HepG2 (cell line): ENCODE results near the gene RFXAP.

Source experiments
- HCFC1 ChIP-seq: fragments of 150-350 bp; IDR thresholded peaks from 2 replicates; pipeline ENCODE4 v1.6.1; 2014; ENCODE audit warnings: low read depth, low read length
- NFATC3 ChIP-seq: sonication (generic); formaldehyde crosslinking; IDR thresholded peaks from 2 replicates; pipeline ENCODE4 v1.5.1; 2020; ENCODE audit warnings: mild to moderate bottlenecking, missing genetic modification reagents
- RBFOX2 ChIP-seq: fragments of 200-400 bp; formaldehyde crosslinking; IDR thresholded peaks from 2 replicates; pipeline ENCODE4 v1.6.1; 2017; ENCODE audit warnings: low read depth, mild to moderate bottlenecking, low read length
- SMC3 ChIP-seq: IDR thresholded peaks from 2 replicates; pipeline ENCODE4 v1.6.1; 2011; ENCODE audit warnings: low read length, improper control_type of control experiment
- U2AF2 ChIP-seq: fragments of 200-400 bp; formaldehyde crosslinking; IDR thresholded peaks from 2 replicates; pipeline ENCODE4 v1.6.1; 2017; ENCODE audit warnings: low read depth, mild to moderate bottlenecking, low read length
- ZNF180 ChIP-seq: sonication (generic); formaldehyde crosslinking; IDR thresholded peaks from 2 replicates; pipeline ENCODE4 v1.4.0; 2020; ENCODE audit warnings: low read depth, missing genetic modification reagents, borderline replicate concordance
- ZNF530 ChIP-seq: sonication (generic); formaldehyde crosslinking; IDR thresholded peaks from 2 replicates; pipeline ENCODE4 v1.5.0; 2020; ENCODE audit warnings: low read depth, mild to moderate bottlenecking, missing genetic modification reagents
- ZNF589 ChIP-seq: sonication (generic); formaldehyde crosslinking; conservative IDR thresholded peaks from 2 replicates; pipeline ENCODE4 v1.8.0; 2022; ENCODE audit warnings: mild to moderate bottlenecking, moderate library complexity, missing genetic modification reagents
- TF ChIP-seq, protein P1 (sequence below): sonication (generic); formaldehyde crosslinking; IDR thresholded peaks from 2 replicates; pipeline ENCODE4 v1.5.0; 2020; ENCODE audit warnings: mild to moderate bottlenecking, missing genetic modification reagents, moderate library complexity
- TF ChIP-seq, protein P2 (sequence below): conservative IDR thresholded peaks from 2 replicates; pipeline ENCODE4 v1.6.1; 2018; ENCODE audit warnings: missing genetic modification reagents
- TF ChIP-seq, protein P3 (sequence below): sonication (generic); formaldehyde crosslinking; IDR thresholded peaks from 2 replicates; pipeline ENCODE4 v1.8.0; 2022; ENCODE audit warnings: missing genetic modification reagents, mild to moderate bottlenecking, borderline replicate concordance

DNA sequence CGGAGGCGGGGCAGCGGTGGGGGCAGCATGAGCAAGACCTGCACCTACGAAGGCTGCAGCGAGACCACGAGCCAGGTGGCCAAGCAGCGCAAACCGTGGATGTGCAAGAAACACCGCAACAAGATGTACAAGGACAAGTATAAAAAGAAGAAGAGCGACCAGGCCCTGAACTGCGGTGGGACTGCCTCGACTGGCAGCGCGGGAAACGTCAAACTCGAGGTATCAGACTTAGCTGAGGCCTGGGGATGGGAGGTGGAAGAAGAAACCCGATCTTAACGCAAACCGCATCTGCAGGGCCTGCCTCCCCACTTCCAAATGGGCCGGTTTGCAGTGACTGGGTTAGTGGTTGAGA, 693 bp downstream of the RFXAP start:
- no peak for TF ChIP-seq SMC3
- TF ChIP-seq RBFOX2, result no peak
- no peak for TF ChIP-seq ZNF530 (CRISPR knock-in tag)
- no peak for TF ChIP-seq ZNF589 (CRISPR knock-in tag)
- TF ChIP-seq, protein P1, sequence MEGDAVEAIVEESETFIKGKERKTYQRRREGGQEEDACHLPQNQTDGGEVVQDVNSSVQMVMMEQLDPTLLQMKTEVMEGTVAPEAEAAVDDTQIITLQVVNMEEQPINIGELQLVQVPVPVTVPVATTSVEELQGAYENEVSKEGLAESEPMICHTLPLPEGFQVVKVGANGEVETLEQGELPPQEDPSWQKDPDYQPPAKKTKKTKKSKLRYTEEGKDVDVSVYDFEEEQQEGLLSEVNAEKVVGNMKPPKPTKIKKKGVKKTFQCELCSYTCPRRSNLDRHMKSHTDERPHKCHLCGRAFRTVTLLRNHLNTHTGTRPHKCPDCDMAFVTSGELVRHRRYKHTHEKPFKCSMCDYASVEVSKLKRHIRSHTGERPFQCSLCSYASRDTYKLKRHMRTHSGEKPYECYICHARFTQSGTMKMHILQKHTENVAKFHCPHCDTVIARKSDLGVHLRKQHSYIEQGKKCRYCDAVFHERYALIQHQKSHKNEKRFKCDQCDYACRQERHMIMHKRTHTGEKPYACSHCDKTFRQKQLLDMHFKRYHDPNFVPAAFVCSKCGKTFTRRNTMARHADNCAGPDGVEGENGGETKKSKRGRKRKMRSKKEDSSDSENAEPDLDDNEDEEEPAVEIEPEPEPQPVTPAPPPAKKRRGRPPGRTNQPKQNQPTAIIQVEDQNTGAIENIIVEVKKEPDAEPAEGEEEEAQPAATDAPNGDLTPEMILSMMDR (CRISPR knock-in tag), result no peak
- no peak for TF ChIP-seq ZNF180 (CRISPR knock-in tag)
- TF ChIP-seq, protein P2, sequence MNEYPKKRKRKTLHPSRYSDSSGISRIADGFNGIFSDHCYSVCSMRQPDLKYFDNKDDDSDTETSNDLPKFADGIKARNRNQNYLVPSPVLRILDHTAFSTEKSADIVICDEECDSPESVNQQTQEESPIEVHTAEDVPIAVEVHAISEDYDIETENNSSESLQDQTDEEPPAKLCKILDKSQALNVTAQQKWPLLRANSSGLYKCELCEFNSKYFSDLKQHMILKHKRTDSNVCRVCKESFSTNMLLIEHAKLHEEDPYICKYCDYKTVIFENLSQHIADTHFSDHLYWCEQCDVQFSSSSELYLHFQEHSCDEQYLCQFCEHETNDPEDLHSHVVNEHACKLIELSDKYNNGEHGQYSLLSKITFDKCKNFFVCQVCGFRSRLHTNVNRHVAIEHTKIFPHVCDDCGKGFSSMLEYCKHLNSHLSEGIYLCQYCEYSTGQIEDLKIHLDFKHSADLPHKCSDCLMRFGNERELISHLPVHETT (CRISPR knock-in tag), result no peak
- TF ChIP-seq U2AF2, result no peak
- no peak for TF ChIP-seq HCFC1
- no peak for TF ChIP-seq NFATC3
- TF ChIP-seq, protein P3, sequence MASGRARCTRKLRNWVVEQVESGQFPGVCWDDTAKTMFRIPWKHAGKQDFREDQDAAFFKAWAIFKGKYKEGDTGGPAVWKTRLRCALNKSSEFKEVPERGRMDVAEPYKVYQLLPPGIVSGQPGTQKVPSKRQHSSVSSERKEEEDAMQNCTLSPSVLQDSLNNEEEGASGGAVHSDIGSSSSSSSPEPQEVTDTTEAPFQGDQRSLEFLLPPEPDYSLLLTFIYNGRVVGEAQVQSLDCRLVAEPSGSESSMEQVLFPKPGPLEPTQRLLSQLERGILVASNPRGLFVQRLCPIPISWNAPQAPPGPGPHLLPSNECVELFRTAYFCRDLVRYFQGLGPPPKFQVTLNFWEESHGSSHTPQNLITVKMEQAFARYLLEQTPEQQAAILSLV, result no peak
